Ovary (tissue), 3 donors: ENCODE results near the gene UQCRHL.

Source experiments
- EP300 ChIP-seq: sonication (generic); formaldehyde crosslinking; IDR thresholded peaks from one replicate; pipeline ENCODE4 v1.6.1; 2017; ENCODE audit warnings: antibody characterized with exemption
- POLR2A ChIP-seq: fragments of 450-650 bp; IDR thresholded peaks from one replicate; pipeline ENCODE4 v1.6.1; 2017; ENCODE audit warnings: antibody characterized with exemption, mild to moderate bottlenecking, moderate library complexity
- TF ChIP-seq, protein P1 (sequence below), 3 donors: fragments of 450-650 bp in 2 of 3; fragments of 200-600 bp in 1 of 3; IDR thresholded peaks; one replicate each; pipeline versions ENCODE4 v1.5.1 to v1.8.0; 2016 to 2022; ENCODE audit warnings: antibody characterized with exemption in 3 of 3, mild to moderate bottlenecking in 1 of 3
- donor health status: DM: no; HTN: no; CAD: no.

DNA sequence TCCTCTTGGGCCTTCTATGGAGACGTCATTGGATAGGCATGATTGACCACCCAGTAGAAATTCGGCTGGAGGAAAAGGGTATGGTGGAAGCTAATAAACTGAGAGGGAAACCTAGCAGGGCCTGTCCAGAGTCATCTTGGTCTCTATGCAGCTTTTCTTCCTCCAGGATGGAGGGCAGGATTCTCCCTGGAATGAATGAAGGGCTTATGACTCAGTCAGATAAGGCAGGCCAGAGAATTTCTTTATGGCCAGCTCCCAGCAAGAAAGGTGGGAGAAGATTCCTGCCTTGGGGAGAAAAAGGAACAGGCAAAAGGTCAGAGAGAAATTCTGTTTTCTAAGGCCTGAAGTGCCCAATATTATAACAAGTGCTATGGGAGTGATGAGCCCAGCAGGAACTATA, 31.7 kb downstream of the UQCRHL start:
- TF ChIP-seq EP300 (no peak), POLR2A (no peak)
- TF ChIP-seq, protein P1, sequence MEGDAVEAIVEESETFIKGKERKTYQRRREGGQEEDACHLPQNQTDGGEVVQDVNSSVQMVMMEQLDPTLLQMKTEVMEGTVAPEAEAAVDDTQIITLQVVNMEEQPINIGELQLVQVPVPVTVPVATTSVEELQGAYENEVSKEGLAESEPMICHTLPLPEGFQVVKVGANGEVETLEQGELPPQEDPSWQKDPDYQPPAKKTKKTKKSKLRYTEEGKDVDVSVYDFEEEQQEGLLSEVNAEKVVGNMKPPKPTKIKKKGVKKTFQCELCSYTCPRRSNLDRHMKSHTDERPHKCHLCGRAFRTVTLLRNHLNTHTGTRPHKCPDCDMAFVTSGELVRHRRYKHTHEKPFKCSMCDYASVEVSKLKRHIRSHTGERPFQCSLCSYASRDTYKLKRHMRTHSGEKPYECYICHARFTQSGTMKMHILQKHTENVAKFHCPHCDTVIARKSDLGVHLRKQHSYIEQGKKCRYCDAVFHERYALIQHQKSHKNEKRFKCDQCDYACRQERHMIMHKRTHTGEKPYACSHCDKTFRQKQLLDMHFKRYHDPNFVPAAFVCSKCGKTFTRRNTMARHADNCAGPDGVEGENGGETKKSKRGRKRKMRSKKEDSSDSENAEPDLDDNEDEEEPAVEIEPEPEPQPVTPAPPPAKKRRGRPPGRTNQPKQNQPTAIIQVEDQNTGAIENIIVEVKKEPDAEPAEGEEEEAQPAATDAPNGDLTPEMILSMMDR (IDR thresholded peaks at IDR 0.05), result no peak
